HG02870 (cell line): ENCODE data around the gene DGCR8.

Experiments
- ATAC-seq: cut with Tn5 transposase; IDR thresholded peaks from one replicate; pipeline ENCODE4 v1.9.1; 2021; ENCODE audit warnings: mild to moderate bottlenecking, moderate library complexity; ENCODE audit not compliant: unreplicated experiment

The DGCR8 gene

GRCh38 chr22:20089226-20089976 is 9.4 kb downstream of the DGCR8 start:
- no peak for ATAC-seq

GRCh38 chr22:20089977-20090729 is 10.1 kb downstream of the DGCR8 start:
- ATAC-seq: no peak

GRCh38 chr22:20090730-20091240 is 10.7 kb downstream of the DGCR8 start:
- ATAC-seq: no peak

GRCh38 chr22:20091690-20092476 is 11.8 kb downstream of the DGCR8 start:
- ATAC-seq: no peak

GRCh38 chr22:20092477-20092854 is 12.4 kb downstream of the DGCR8 start:
- ATAC-seq: no peak

- ATAC-seq: no peak
Observed at GRCh38 chr22:20093418-20094196, 13.6 kb downstream of the DGCR8 start.

- no peak for ATAC-seq
Observed at GRCh38 chr22:20094197-20094807, 14.3 kb downstream of the DGCR8 start.

GRCh38 chr22:20095521-20095920 is 15.5 kb downstream of the DGCR8 start:
- no peak for ATAC-seq

GRCh38 chr22:20096574-20097420 is 16.8 kb downstream of the DGCR8 start:
- ATAC-seq: no peak

GRCh38 chr22:20099099-20099711 is 19.2 kb downstream of the DGCR8 start:
- ATAC-seq: no peak

GRCh38 chr22:20101638-20102037 is 21.6 kb downstream of the DGCR8 start:
- no peak for ATAC-seq

GRCh38 chr22:20102203-20102780 is 22.3 kb downstream of the DGCR8 start:
- ATAC-seq: no peak

- ATAC-seq: no peak
Observed at GRCh38 chr22:20105456-20106204, 25.6 kb downstream of the DGCR8 start.

- no peak for ATAC-seq
Observed at GRCh38 chr22:20106205-20106848, 26.3 kb downstream of the DGCR8 start.

GRCh38 chr22:20106849-20107237 is 26.8 kb downstream of the DGCR8 start:
- ATAC-seq: no peak

GRCh38 chr22:20107471-20107901 is 27.4 kb downstream of the DGCR8 start:
- no peak for ATAC-seq
